Bronchial epithelial cell (primary cell): ENCODE results near the gene CTSD. TPM values are rescaled to one million over a fixed set of nuclear protein-coding genes. Genes with fewer than 3 reads are reported as not detected.

Experiments used
- DNase-seq: peaks from one replicate; pipeline ENCODE4 v3.0.0-alpha.2; 2010; ENCODE audit warnings: low read depth
- FAIRE-seq: peaks from 2 replicates; lab custom pipeline; 2011; peaks lifted over from hg19 to GRCh38; lab: Jason Lieb, UNC
- H3K27me3 ChIP-seq: 2 replicates; pipeline ENCODE4 v1.5.1; 2011; ENCODE audit warnings: low read length; ENCODE audit not compliant: control insufficient read depth, insufficient read depth
- H3K36me3 ChIP-seq: 2 replicates; pipeline ENCODE4 v1.5.1; 2011; ENCODE audit warnings: low read length; ENCODE audit not compliant: control insufficient read depth, insufficient read depth
- H3K4me3 ChIP-seq: 2 replicates; pipeline ENCODE4 v1.5.1; 2011; ENCODE audit warnings: mild to moderate bottlenecking, low read depth, low read length, control low read depth
- CTCF ChIP-seq: IDR thresholded peaks from 2 replicates; pipeline ENCODE4 v1.5.1; 2011; ENCODE audit warnings: mild to moderate bottlenecking, moderate library complexity, low read length, control low read depth, inconsistent platforms; ENCODE audit not compliant: insufficient read depth, severe bottlenecking
- total RNA-seq: library from RNA; depleted of rRNA; stranded (reverse); fragments of >200 nt; gene quantifications from 2 replicates; pipeline ENCODE4 v1.2.1, GENCODE V29; 2014

The CTSD gene
- total RNA-seq, 1 donor from 2014 or later, result 214 TPM

- no peaks in the 10 kb centered on the region for H3K27me3 ChIP-seq
- TF ChIP-seq CTCF, result no peak
- H3K4me3 ChIP-seq, result no peak overlapping the region
- FAIRE-seq (no peak), DNase-seq (no peak)
- peaks cover 49% of the 10 kb centered on the region for H3K36me3 ChIP-seq
These were observed 9.2 kb downstream of the CTSD start for GRCh38 chr11:1754376-1755150.

- Histone ChIP-seq H3K36me3 (peaks cover 42% of the 10 kb centered on the region), H3K4me3 (no peak overlapping the region), H3K27me3 (no peaks in the 10 kb centered on the region)
- DNase-seq (no peak), FAIRE-seq (no peak)
- TF ChIP-seq CTCF, result no peak
These were observed 9.8 kb downstream of the CTSD start for GRCh38 chr11:1753929-1754305.

- TF ChIP-seq CTCF, result no peak
- H3K4me3 ChIP-seq, result no peak overlapping the region
- peaks cover 38% of the 10 kb centered on the region for H3K36me3 ChIP-seq
- FAIRE-seq, result no peak
- H3K27me3 ChIP-seq, result no peaks in the 10 kb centered on the region
- DNase-seq, result no peak
These were observed 10.3 kb downstream of the CTSD start for GRCh38 chr11:1753229-1753928.

GRCh38 chr11:1752907-1753228 is 10.9 kb downstream of the CTSD start:
- no peak for FAIRE-seq
- no peak for DNase-seq
- no peak for TF ChIP-seq CTCF
- peaks cover 38% of the 10 kb centered on the region for H3K36me3 ChIP-seq
- H3K4me3 ChIP-seq, result no peak overlapping the region
- H3K27me3 ChIP-seq, result no peaks in the 10 kb centered on the region

- Histone ChIP-seq H3K4me3 (no peak overlapping the region), H3K36me3 (peaks cover 36% of the 10 kb centered on the region), H3K27me3 (no peaks in the 10 kb centered on the region)
- FAIRE-seq (no peak), DNase-seq (no peak)
- no peak for TF ChIP-seq CTCF
These were observed 11.5 kb downstream of the CTSD start for GRCh38 chr11:1751999-1752906.
